GM20000 (cell line): ENCODE results near the gene DHCR24.
"Not testable (repeated sequence)": the region's sequence is repeated elsewhere in the genome, so short reads cannot be mapped to it uniquely, and the experiment has no call there.

ENCODE experiments used
- DNase-seq: peaks from one replicate; pipeline ENCODE4 v3.0.0; 2012; ENCODE audit warnings: low spot score
- TF ChIP-seq, protein P1 (sequence below): IDR thresholded peaks from 2 replicates; pipeline ENCODE4 v1.5.1; 2012; ENCODE audit warnings: mild to moderate bottlenecking, control low read depth; ENCODE audit errors: extremely low read depth, missing control alignments

Gene DHCR24

DNA sequence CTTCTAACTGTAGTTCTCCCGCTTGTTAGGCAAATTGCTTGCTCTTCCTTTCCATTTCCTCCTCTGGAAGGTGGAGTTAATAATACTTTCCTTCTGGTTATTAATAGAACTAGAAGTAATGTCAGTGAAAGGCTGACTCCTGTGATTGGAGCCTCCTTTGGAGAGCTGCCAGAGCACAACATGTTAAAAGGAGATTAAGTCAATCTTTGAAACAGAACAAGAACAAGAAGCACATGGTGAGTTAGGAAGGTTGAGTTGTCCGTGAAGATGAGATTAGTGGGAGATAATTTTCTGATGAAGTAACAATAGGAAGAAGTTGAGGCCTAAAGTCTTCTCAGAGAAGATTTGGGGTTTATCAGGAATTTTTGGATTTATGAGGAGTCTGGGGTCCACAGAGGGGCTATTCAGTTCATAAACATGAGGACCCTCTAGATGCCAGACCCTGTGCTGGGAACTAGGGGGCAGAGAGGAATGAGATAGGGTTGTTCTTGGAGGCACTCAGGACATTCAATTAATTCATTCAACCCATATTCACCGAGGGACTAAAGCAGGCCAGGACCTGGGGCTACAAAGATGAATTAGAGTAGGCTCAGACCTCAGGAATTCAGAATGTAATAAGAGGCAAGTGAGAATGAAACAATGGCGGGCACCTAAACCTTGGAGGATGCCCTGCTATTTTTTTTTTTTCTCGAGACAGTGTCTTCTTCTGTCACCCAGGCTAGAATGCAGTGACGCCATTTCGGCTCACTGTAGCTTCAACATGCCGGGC, 40.7 kb upstream of the DHCR24 start:
- no peak for DNase-seq
- TF ChIP-seq, protein P1, sequence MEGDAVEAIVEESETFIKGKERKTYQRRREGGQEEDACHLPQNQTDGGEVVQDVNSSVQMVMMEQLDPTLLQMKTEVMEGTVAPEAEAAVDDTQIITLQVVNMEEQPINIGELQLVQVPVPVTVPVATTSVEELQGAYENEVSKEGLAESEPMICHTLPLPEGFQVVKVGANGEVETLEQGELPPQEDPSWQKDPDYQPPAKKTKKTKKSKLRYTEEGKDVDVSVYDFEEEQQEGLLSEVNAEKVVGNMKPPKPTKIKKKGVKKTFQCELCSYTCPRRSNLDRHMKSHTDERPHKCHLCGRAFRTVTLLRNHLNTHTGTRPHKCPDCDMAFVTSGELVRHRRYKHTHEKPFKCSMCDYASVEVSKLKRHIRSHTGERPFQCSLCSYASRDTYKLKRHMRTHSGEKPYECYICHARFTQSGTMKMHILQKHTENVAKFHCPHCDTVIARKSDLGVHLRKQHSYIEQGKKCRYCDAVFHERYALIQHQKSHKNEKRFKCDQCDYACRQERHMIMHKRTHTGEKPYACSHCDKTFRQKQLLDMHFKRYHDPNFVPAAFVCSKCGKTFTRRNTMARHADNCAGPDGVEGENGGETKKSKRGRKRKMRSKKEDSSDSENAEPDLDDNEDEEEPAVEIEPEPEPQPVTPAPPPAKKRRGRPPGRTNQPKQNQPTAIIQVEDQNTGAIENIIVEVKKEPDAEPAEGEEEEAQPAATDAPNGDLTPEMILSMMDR = no peak

DNA sequence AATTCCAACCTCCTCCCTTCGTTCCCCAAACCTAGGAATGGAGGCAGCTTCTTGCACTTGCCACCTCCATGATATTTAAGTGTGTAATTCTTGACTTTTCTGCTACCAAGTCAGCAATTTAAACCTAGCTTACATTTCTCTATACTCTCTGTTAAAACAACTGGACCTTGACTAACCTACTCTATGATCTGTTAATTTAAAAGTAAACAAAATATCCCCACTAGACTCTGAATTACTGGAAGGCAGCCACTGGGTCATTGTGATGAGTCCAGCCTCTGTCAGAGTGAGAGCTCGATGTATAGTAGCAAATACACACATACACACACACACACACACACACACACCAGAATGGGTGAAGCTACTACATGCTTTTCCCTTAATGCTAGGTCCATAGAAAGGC, 40.0 kb upstream of the DHCR24 start:
- DNase-seq = no peak
- TF ChIP-seq, protein P1 = no peak

DNA sequence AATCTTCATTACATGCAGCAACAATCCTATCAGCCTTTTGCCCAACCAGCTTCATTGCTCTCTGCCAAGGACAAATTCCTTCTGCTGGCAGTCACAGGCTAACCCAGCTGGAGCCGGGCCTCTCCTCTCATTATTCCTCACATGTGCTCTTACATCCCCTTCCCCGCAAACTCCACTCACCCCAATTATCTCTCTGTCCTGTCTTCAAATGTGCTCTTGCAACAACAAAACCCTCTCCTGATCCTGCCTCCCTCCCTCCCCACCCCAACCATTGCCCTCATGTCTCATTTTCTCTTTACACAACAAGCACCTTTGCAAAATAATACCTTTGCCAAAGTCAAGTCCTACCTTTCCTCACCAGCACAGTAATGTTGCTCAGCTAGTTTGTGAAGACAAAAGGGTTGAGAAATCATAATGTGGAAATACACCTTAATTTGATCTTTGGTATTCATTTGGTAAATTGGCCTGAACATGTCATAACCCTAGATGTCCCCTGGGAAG, 36.0 kb upstream of the DHCR24 start:
- no peak for DNase-seq
- TF ChIP-seq, protein P1 = no peak

DNA sequence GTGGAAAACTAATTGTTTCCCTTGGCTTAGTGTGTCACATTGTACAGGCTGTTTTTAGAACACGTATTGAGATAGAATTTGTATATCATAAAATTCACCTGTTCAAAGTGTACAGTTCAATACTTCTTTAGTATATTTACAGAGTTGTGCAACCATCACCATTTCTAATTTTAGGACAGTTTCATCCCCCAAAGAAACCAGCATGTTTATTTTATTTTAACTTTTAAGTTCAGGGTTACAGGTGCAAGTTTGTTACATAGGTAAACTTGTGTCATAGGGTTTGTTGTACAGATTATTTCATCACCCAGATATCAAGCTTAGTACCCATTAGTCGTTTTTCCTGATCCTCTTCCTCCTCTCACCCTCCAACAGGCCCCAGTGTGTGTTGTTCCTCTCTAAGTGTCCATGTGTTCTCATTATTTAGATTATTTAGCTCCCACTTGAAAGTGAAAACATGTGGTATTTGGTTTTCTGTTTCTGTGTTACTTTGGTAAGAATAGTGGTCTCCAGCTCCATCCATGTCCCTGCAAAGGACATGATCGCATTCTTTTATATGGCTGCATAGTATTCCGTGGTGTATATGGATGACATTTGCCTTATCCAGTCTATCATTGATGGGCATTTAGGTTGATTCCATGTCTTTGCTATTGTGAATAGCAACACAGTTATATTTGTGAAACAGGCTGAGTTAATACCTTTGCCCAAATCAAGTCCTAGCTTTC, 35.2 kb upstream of the DHCR24 start:
- DNase-seq = no peak
- TF ChIP-seq, protein P1 = no peak

DNA sequence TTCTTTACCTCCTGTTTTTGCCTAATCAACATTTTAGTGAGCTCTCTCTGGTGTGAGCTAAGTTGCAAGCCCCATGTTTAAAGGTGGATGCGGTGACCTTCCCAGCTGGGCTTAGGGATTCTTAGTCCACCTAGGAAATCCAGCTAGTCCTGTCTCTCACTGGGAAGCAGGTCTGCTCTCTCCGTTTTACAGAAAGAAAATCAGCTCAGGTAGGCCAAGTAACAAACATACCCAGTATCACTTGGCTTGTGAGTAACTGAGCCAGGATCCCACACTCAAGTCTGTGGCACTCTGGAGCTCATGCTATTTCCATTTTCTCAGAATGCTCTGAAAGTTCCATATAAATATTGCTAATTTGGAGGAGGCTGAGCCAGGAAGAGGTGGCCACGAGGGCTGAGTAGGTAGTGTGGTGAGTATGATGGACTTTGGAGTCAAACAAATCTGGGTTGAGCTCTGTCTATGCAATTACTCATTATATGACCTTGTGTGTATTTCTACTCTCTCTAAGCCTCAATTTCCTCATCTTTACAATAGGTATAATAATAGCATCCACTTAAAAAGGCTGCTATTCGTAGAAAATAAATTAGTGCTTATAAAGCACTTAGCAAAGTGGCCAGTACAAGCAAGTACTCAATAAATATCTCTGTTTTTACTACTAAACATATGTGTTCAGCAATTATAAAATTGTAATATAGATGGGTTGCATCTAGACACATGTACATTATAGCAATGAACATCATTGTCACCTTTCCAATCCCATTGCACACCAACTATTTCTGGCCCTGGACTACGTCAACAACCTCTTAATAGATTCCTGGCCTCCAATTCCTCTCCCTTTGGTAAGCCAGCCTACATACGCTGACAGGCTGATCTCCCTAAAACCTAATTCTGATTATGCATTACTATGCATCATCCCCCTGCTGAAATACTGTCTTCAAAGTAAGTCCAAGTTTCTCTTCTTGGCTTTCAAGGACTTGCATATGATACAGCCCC, 32.7 kb upstream of the DHCR24 start:
- TF ChIP-seq, protein P1 = no peak
- DNase-seq = no peak

DNA sequence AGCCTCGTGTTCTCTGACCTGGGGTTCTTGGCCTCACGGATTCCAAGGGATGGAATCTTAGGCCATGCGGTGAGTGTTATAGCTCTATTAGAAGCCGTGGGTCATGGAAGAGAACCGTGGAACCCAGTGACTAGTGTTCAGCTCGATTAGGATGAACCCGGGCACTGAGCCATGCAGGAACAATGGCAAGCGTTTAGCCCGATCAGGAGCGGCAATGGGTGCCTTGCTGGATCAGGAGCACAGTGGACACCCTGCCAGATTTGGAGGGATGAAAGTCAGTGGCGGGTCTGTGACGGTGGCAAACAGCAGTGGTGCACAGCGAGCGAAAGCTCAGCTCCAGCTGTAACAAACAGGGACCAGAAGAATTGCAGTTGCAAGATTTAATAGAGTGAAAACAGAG, 24.1 kb upstream of the DHCR24 start:
- DNase-seq = not testable (repeated sequence)

DNA sequence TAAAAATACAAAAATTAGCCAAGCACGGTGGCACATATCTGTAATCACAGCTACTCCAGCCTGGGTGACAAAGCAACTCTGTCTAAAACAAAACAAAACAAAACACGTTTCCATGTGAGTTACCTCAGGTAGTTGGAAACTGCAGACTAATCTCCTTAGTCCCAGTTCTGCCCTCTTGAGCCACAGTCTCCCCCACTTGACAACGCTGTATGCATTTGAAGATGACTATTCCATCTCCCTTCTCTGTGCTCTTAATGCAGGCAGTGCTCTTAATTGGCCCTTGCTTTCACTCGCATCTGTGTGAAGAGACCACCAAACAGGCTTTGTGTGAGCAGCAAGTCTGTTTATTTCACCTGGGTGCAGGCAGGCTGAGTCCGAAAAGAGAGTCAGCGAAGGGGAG, 19.6 kb upstream of the DHCR24 start:
- no peak for DNase-seq

More for the DNA sequence above, 19.6 kb upstream of the DHCR24 start:
- TF ChIP-seq, protein P1 = no peak
